HepG2 (cell line): ENCODE results near the gene NRL. TPM values are rescaled to one million over a fixed set of nuclear protein-coding genes. Genes with fewer than 3 reads are reported as not detected.

ENCODE experiments used
- ATAC-seq: fragments of 200-7000 bp; cut with Tn5 transposase; 3 replicates; pipeline ENCODE4 v1.9.1; 2020; ENCODE audit warnings: mild to moderate bottlenecking, moderate library complexity
- BruUV-seq: library from RNA; stranded (reverse); fragments of 400-500 nt; replicated peaks from 2 replicates; lab custom pipeline; 2021; lab: Mats Ljungman, UMichigan
- CTCF ChIA-PET: fragments of 300-600 bp; formaldehyde crosslinking; extraction: SDS; loops from one replicate; lab custom pipeline; 2021; ENCODE audit warnings: low total read pairs, inconsistent platforms, low intra/inter-chr PET ratio; lab: Yijun Ruan, JAX
- POLR2A ChIA-PET: fragments of 350-600 bp; sonication (Branson Sonifier 250); formaldehyde crosslinking; loops from one replicate; lab custom pipeline; 2020; ENCODE audit warnings: antibody characterized with exemption, inconsistent platforms; lab: Yijun Ruan, JAX
- DNase-seq: peaks from one replicate; pipeline ENCODE4 v3.0.0-alpha.2; 2015; ENCODE audit warnings: low spot score
- FAIRE-seq: peaks from 3 replicates; lab custom pipeline; 2011; peaks lifted over from hg19 to GRCh38; lab: Jason Lieb, UNC
- H2AFZ ChIP-seq: one replicate; pipeline ENCODE4 v1.6.1; 2011; ENCODE audit warnings: low read length, inconsistent platforms
- H3K27ac ChIP-seq: fragments of 300-600 bp; 3 replicates; pipeline ENCODE4 v1.8.0; 2011; ENCODE audit warnings: mixed run types, mild to moderate bottlenecking, mixed read lengths, low read length, inconsistent platforms; ENCODE audit not compliant: insufficient read depth; ENCODE audit errors: extremely low read length
- H3K27me3 ChIP-seq, 2 experiments: fragments of 200-600 bp in 1 of 2; 2 replicates in 1 of 2; 3 replicates in 1 of 2; pipeline versions ENCODE4 v1.6.0 to v1.8.0; 2011; ENCODE audit warnings: low read length in 2 of 2, mild to moderate bottlenecking in 2 of 2, moderate library complexity in 2 of 2, inconsistent platforms in 1 of 2; ENCODE audit not compliant: insufficient read depth in 2 of 2, control insufficient read depth in 1 of 2
- H3K36me3 ChIP-seq, 2 experiments: fragments of 200-600 bp in 1 of 2; replicated peaks in 1 of 2; 2 replicates in 1 of 2; 3 replicates in 1 of 2; pipeline versions ENCODE4 v1.5.1 to v1.8.0; 2011; ENCODE audit warnings: low read length in 2 of 2, inconsistent platforms in 1 of 2; ENCODE audit not compliant: insufficient read depth in 2 of 2, control insufficient read depth in 1 of 2
- H3K4me1 ChIP-seq: 2 replicates; pipeline ENCODE4 v1.5.1; 2012; ENCODE audit warnings: low read length, inconsistent platforms; ENCODE audit not compliant: insufficient read depth
- H3K4me2 ChIP-seq: 2 replicates; pipeline ENCODE4 v1.6.0; 2011; ENCODE audit warnings: low read depth, low read length, inconsistent platforms
- H3K4me3 ChIP-seq, 3 experiments: fragments of 200-600 bp in 1 of 3; sonication (generic), shearing (Covaris generic) in 1 of 3; replicated peaks in 1 of 3; 2 replicates each; pipeline ENCODE4 v1.5.1; 2011 to 2016; ENCODE audit warnings: low read length in 3 of 3, inconsistent platforms in 2 of 3, low read depth in 2 of 3, mild to moderate bottlenecking in 2 of 3, control low read depth in 1 of 3, mixed read lengths in 1 of 3; ENCODE audit not compliant: insufficient read depth in 1 of 3
- H3K79me2 ChIP-seq: one replicate; pipeline ENCODE4 v1.6.1; 2011; ENCODE audit warnings: low read length, inconsistent platforms; ENCODE audit not compliant: insufficient read depth
- H3K9ac ChIP-seq: 2 replicates; pipeline ENCODE4 v1.6.0; 2011; ENCODE audit warnings: mild to moderate bottlenecking, low read depth, low read length, inconsistent platforms; ENCODE audit not compliant: insufficient read depth
- H3K9me3 ChIP-seq: 2 replicates; pipeline ENCODE4 v1.5.1; 2012; ENCODE audit warnings: mild to moderate bottlenecking, low read length
- H4K20me1 ChIP-seq: 2 replicates; pipeline ENCODE4 v1.6.0; 2011; ENCODE audit warnings: inconsistent platforms, mild to moderate bottlenecking, low read length, moderate library complexity; ENCODE audit not compliant: insufficient read depth
- DR1 ChIP-seq: sonication (generic); formaldehyde crosslinking; IDR thresholded peaks from 2 replicates; pipeline ENCODE4 v1.8.0; 2021; ENCODE audit warnings: mild to moderate bottlenecking, missing genetic modification reagents, inconsistent platforms
- KAT2B ChIP-seq: fragments of 150-350 bp; IDR thresholded peaks from 2 replicates; pipeline ENCODE4 v1.6.1; 2014; ENCODE audit warnings: low read depth, low read length, borderline replicate concordance
- POLR2AphosphoS2 ChIP-seq: IDR thresholded peaks from 2 replicates; pipeline ENCODE4 v1.6.1; 2011; ENCODE audit warnings: low read depth, low read length, improper control_type of control experiment
- SAP130 ChIP-seq: IDR thresholded peaks from 2 replicates; pipeline ENCODE4 v1.6.1; 2016; ENCODE audit warnings: low read depth
- TCF7L2 ChIP-seq: IDR thresholded peaks from 2 replicates; pipeline ENCODE4 v1.6.1; 2011; ENCODE audit warnings: mild to moderate bottlenecking, low read depth, low read length, moderate library complexity
- TMF1 ChIP-seq: sonication (generic); formaldehyde crosslinking; IDR thresholded peaks from 2 replicates; pipeline ENCODE4 v1.8.1; 2022; ENCODE audit warnings: low read depth, missing genetic modification reagents
- WGBS: methylation state at CpG from one replicate; pipeline ENCODE4 v1.1.6; 2017; ENCODE audit warnings: low lambda C conversion rate; 5-methylcytosine and 5-hydroxymethylcytosine counted together
- in situ Hi-C: cut with HindIII; loops from 2 replicates; pipeline ENCODE4 v1.10.0; 2017; ENCODE audit warnings: low pct_unique_long_range_greater_than_20kb; ENCODE audit not compliant: extremely low pct_ligation_motif_present
- intact Hi-C: fragments of 100-400 bp; cut with micrococcal nuclease; formaldehyde crosslinking; loops from one replicate; pipeline ENCODE4 v1.10.0; 2022; ENCODE audit not compliant: unreplicated experiment
- polyA plus RNA-seq, 8 experiments: library from polyadenylated mRNA; depleted of rRNA in 3 of 8; stranded (reverse) in 7 of 8; unstranded in 1 of 8; fragments of >200 nt; fragmentation: Illumina TruSeq in 4 of 8; extraction: Trizol in 4 of 8; gene quantifications; 2 replicates each; pipeline versions ENCODE4 v1.2.1 to v1.2.3, GENCODE V29; 2011 to 2016; ENCODE audit warnings: low read depth in 4 of 8, missing spikeins in 1 of 8, mixed read lengths in 1 of 8; ENCODE audit not compliant: insufficient read depth in 1 of 8
- total RNA-seq, 5 experiments: library from RNA; depleted of rRNA; stranded (reverse); fragments of >200 nt; fragmentation: Illumina TruSeq; extraction: Trizol; gene quantifications; 2 replicates each; pipeline ENCODE4 v1.2.3, GENCODE V29; 2016; ENCODE audit warnings: low read depth in 1 of 5
- TF ChIP-seq, protein P1 (sequence below), 2 experiments: fragments of 450-650 bp in 1 of 2; sonication (generic) in 1 of 2; formaldehyde crosslinking; IDR thresholded peaks; 2 replicates each; pipeline versions ENCODE4 v1.5.0 to v1.8.0; 2020 to 2022; ENCODE audit warnings: mild to moderate bottlenecking in 1 of 2, missing genetic modification reagents in 1 of 2
- TF ChIP-seq, protein P2 (sequence below): IDR thresholded peaks from 2 replicates; pipeline ENCODE4 v1.6.1; 2016; ENCODE audit warnings: mild to moderate bottlenecking
- TF ChIP-seq, protein P3 (sequence below): sonication (generic); formaldehyde crosslinking; conservative IDR thresholded peaks from 2 replicates; pipeline ENCODE4 v1.8.0; 2022; ENCODE audit warnings: missing genetic modification reagents
- TF ChIP-seq, protein P4 (sequence below): sonication (generic); formaldehyde crosslinking; IDR thresholded peaks from 2 replicates; pipeline ENCODE4 v1.4.0; 2020; ENCODE audit warnings: missing genetic modification reagents, borderline replicate concordance
- TF ChIP-seq, protein P5 (sequence below): sonication (generic); formaldehyde crosslinking; IDR thresholded peaks from 2 replicates; pipeline ENCODE4 v1.8.0; 2022; ENCODE audit warnings: missing genetic modification reagents, mild to moderate bottlenecking, borderline replicate concordance

The NRL gene
- total and polyA plus RNA-seq, 2 of the 13 experiments (the other 11 are each of a cell fraction or from before 2014, with no cell fraction given) = 2.5 to 4.7 TPM

DNA sequence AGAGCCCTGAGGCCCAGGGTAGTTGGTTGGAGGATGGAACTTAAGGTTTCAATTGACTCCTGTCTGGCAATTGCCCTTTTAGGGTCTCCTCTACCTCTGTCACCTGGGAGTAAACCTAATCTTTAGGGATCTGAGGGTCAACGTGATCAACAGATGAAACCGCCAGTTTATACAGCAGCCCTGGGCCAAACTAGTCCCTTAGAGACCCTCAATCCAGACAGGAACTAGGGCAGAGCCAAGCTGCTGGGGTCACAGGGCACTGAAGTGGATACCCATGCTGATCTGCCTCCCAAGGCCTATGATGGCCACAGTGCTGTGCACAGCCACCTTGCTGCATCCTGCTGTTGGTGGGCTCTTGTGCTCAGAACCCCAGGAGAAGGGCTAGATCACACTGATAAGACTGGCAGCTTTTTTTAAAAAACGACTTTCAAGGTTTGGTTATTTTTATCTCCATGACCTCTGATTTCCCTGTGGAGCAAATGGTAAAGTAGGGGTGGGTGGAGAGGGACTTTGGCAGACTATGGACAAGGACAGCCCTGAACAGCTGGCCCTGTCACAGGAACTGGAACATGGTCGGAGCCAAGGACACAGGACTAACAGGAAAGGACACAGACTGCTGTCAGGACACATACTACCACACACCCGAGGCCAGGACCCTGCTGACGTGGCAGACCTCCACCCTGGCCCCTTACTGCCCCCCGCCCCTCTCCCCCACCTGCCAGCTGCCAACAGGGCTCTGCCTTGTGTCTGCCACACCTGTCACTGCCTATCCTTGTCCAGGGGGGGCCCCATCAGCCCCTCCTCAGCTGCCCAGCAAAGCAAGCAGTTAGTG, 16.2 kb upstream of the NRL start (continued):
- TF ChIP-seq, protein P1, sequence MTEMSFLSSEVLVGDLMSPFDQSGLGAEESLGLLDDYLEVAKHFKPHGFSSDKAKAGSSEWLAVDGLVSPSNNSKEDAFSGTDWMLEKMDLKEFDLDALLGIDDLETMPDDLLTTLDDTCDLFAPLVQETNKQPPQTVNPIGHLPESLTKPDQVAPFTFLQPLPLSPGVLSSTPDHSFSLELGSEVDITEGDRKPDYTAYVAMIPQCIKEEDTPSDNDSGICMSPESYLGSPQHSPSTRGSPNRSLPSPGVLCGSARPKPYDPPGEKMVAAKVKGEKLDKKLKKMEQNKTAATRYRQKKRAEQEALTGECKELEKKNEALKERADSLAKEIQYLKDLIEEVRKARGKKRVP (CRISPR knock-in tag; IDR thresholded peaks at IDR 0.05) = no peak
- TF ChIP-seq TMF1 = no peak
- TF ChIP-seq, protein P2, sequence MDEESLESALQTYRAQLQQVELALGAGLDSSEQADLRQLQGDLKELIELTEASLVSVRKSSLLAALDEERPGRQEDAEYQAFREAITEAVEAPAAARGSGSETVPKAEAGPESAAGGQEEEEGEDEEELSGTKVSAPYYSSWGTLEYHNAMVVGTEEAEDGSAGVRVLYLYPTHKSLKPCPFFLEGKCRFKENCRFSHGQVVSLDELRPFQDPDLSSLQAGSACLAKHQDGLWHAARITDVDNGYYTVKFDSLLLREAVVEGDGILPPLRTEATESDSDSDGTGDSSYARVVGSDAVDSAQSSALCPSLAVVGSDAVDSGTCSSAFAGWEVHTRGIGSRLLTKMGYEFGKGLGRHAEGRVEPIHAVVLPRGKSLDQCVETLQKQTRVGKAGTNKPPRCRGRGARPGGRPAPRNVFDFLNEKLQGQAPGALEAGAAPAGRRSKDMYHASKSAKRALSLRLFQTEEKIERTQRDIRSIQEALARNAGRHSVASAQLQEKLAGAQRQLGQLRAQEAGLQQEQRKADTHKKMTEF (CRISPR knock-in tag) = peak; percentile 77; the same call in 1 of the 2 replicates

DNA sequence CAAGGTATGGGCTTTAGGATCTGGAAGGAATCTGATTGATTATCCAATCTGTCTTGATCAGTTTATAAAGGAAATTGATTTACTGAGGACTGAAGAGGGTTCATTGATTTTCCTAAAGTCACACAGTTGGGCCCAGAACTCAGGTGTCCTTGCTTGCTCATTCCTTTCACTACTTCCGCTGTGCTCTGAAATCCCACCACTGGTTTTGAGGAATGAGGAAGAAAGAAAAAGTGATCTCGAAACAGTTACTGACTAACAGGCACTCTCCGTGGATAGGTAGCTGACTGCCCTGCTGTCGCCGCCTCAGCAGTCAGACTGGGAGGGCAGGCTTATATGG, 15.6 kb upstream of the NRL start, which contains the start of gene FITM1:
TSS of gene FITM1 (plus strand) at position 280 of the 337 bp plus-strand sequence. CDS start 905 bp downstream, outside the sequence.
- no peaks in the 10 kb centered on the region for H3K27me3 ChIP-seq
- BruUV-seq = no TSS peak
- DNase-seq (no peak), ATAC-seq (peak; percentile 2), FAIRE-seq (no peak)
- no peak within 1 kb of the TSS for H2AFZ ChIP-seq
- no peaks in the 10 kb centered on the region for H3K79me2 ChIP-seq
- peak within 1 kb of the TSS; percentile 11 for H3K9ac ChIP-seq
- CTCF ChIA-PET = no interaction called here
- no peaks in the 10 kb centered on the region for H3K36me3 ChIP-seq
- intact Hi-C loops = no loop called here
- POLR2A ChIA-PET = interaction anchor here (0.7 to 22.7 kb wide), 7 partner anchors 10 to 58 kb away, joined by 3 to 977 read pairs (median 5); partner anchors contain the start of genes DCAF11, EMC9, IPO4 and IRF9
- 97% methylated on average over 5 of the region's 5 CpGs for WGBS
- peaks cover 49% of the 10 kb centered on the region for H3K4me1 ChIP-seq
- no peaks in the 10 kb centered on the region for H3K9me3 ChIP-seq
- no peaks in the 10 kb centered on the region for H4K20me1 ChIP-seq
- peak within 1 kb of the TSS; percentile 48 for H3K27ac ChIP-seq
- H3K4me3 ChIP-seq = peak within 1 kb of the TSS in 1 of 3 experiments; percentile 2; a peak in 1 of 6 replicates
- peak within 1 kb of the TSS; percentile 12 for H3K4me2 ChIP-seq
- in situ Hi-C loops = loop anchor here (25.0 kb wide), 1 partner anchor 818 kb away; the partner anchor contains the start of genes BCL2L2, PABPN1 and PPP1R3E
- TF ChIP-seq TCF7L2 (no peak), POLR2AphosphoS2 (no peak), KAT2B (peak; percentile 36; the same call in 1 of the 2 replicates), DR1 (CRISPR knock-in tag) (no peak), SAP130 (CRISPR knock-in tag) (no peak)
- TF ChIP-seq, protein P3, sequence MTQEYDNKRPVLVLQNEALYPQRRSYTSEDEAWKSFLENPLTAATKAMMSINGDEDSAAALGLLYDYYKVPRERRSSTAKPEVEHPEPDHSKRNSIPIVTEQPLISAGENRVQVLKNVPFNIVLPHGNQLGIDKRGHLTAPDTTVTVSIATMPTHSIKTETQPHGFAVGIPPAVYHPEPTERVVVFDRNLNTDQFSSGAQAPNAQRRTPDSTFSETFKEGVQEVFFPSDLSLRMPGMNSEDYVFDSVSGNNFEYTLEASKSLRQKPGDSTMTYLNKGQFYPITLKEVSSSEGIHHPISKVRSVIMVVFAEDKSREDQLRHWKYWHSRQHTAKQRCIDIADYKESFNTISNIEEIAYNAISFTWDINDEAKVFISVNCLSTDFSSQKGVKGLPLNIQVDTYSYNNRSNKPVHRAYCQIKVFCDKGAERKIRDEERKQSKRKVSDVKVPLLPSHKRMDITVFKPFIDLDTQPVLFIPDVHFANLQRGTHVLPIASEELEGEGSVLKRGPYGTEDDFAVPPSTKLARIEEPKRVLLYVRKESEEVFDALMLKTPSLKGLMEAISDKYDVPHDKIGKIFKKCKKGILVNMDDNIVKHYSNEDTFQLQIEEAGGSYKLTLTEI (CRISPR knock-in tag) = no peak
- TF ChIP-seq, protein P4, sequence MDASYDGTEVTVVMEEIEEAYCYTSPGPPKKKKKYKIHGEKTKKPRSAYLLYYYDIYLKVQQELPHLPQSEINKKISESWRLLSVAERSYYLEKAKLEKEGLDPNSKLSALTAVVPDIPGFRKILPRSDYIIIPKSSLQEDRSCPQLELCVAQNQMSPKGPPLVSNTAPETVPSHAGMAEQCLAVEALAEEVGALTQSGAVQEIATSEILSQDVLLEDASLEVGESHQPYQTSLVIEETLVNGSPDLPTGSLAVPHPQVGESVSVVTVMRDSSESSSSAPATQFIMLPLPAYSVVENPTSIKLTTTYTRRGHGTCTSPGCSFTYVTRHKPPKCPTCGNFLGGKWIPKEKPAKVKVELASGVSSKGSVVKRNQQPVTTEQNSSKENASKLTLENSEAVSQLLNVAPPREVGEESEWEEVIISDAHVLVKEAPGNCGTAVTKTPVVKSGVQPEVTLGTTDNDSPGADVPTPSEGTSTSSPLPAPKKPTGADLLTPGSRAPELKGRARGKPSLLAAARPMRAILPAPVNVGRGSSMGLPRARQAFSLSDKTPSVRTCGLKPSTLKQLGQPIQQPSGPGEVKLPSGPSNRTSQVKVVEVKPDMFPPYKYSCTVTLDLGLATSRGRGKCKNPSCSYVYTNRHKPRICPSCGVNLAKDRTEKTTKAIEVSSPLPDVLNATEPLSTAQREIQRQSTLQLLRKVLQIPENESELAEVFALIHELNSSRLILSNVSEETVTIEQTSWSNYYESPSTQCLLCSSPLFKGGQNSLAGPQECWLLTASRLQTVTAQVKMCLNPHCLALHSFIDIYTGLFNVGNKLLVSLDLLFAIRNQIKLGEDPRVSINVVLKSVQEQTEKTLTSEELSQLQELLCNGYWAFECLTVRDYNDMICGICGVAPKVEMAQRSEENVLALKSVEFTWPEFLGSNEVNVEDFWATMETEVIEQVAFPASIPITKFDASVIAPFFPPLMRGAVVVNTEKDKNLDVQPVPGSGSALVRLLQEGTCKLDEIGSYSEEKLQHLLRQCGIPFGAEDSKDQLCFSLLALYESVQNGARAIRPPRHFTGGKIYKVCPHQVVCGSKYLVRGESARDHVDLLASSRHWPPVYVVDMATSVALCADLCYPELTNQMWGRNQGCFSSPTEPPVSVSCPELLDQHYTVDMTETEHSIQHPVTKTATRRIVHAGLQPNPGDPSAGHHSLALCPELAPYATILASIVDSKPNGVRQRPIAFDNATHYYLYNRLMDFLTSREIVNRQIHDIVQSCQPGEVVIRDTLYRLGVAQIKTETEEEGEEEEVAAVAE (CRISPR knock-in tag) = 0 out of 2 replicates have a peak, but pooled peaks have one; percentile 3
- TF ChIP-seq, protein P5, sequence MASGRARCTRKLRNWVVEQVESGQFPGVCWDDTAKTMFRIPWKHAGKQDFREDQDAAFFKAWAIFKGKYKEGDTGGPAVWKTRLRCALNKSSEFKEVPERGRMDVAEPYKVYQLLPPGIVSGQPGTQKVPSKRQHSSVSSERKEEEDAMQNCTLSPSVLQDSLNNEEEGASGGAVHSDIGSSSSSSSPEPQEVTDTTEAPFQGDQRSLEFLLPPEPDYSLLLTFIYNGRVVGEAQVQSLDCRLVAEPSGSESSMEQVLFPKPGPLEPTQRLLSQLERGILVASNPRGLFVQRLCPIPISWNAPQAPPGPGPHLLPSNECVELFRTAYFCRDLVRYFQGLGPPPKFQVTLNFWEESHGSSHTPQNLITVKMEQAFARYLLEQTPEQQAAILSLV (CRISPR knock-in tag) = 0 out of 2 replicates have a peak, but pooled peaks have one; percentile 3
